ENCODE data around the gene FTSJ1. TPM values are rescaled to one million over a fixed set of nuclear protein-coding genes. Genes with fewer than 3 reads are reported as not detected.

FTSJ1 gene, protein sequence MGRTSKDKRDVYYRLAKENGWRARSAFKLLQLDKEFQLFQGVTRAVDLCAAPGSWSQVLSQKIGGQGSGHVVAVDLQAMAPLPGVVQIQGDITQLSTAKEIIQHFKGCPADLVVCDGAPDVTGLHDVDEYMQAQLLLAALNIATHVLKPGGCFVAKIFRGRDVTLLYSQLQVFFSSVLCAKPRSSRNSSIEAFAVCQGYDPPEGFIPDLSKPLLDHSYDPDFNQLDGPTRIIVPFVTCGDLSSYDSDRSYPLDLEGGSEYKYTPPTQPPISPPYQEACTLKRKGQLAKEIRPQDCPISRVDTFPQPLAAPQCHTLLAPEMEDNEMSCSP
- total RNA-seq = 10 to 100 TPM; 35.7 to 49.4 (median 36.3) TPM

- TF ChIP-seq, protein P1, sequence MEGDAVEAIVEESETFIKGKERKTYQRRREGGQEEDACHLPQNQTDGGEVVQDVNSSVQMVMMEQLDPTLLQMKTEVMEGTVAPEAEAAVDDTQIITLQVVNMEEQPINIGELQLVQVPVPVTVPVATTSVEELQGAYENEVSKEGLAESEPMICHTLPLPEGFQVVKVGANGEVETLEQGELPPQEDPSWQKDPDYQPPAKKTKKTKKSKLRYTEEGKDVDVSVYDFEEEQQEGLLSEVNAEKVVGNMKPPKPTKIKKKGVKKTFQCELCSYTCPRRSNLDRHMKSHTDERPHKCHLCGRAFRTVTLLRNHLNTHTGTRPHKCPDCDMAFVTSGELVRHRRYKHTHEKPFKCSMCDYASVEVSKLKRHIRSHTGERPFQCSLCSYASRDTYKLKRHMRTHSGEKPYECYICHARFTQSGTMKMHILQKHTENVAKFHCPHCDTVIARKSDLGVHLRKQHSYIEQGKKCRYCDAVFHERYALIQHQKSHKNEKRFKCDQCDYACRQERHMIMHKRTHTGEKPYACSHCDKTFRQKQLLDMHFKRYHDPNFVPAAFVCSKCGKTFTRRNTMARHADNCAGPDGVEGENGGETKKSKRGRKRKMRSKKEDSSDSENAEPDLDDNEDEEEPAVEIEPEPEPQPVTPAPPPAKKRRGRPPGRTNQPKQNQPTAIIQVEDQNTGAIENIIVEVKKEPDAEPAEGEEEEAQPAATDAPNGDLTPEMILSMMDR (IDR thresholded peaks at IDR 0.05; ENCODE audit: low read depth) = no peak
Measured at GRCh38 chrX:48475774-48476577, at the start of gene FTSJ1. TSS of gene FTSJ1 (plus strand) at chrX:48476199. CDS start at chrX:48478048, 1,849 bp downstream.

DNA sequence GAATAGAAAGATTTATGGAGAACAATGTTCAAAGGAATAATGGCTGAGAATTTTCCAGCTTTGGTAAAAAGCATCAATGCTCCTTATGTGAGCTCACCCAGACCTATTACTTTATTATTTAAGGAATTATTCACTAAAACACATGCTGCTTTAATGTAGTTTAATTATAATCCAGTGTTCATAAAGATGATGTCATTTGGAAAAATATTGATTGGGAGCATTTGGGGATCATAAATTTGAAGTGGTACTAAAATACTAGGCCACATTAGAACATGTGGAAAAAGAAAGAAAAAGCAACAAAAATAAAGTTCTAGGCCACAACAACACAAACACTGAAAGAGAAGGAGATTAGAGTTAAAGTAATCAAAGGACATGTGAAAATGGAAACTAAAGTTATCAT, 25.9 kb upstream of the FTSJ1 start:
- TF ChIP-seq, protein P1 (IDR thresholded peaks at IDR 0.05; ENCODE audit: low read depth) = no peak

DNA sequence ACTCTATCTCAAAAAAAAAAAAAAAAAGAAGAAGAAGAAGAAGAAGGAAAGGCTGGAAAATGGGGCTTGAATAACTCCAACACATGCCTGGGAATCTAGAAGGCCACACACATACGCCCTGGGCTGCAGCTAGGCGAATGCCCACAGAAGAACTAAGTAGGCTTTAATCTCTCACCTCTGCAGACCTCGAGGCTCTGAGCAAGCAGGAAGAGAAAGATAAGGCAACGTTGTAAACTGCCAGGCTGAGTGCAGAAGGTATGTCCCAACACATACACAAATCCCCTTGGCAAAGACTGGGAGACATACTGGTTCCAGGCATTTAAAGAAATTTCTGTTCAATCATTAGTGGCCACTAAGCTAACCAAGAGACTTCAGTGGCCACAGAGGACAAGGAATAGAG, 24.3 kb upstream of the FTSJ1 start:
- TF ChIP-seq, protein P1 (IDR thresholded peaks at IDR 0.05; ENCODE audit: low read depth) = no peak

GRCh38 chrX:48456628-48457331, 19.2 kb upstream of the FTSJ1 start:
- TF ChIP-seq, protein P1 (IDR thresholded peaks at IDR 0.05; ENCODE audit: low read depth) = no peak

DNA sequence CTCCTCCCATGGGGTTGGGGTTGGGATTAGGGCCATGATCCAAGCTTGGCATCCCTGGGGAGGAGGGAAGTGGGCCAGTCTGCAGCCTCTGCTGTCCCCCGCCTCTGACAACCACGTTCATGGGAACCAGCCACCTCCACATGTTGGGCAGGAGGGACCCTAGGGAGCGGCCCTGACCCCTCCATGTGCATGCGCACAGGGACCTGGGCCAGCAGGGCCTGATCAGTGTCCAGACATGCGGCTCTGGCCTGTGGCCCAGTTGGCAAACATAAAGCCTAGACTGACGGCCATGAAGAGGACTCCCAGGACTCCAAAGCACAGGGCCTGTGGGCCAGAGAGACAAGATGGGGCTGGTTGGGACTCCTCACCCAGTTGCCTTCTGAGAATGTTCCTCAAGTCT, 17.3 kb upstream of the FTSJ1 start:
- TF ChIP-seq, protein P1 (IDR thresholded peaks at IDR 0.05; ENCODE audit: low read depth) = no peak

DNA sequence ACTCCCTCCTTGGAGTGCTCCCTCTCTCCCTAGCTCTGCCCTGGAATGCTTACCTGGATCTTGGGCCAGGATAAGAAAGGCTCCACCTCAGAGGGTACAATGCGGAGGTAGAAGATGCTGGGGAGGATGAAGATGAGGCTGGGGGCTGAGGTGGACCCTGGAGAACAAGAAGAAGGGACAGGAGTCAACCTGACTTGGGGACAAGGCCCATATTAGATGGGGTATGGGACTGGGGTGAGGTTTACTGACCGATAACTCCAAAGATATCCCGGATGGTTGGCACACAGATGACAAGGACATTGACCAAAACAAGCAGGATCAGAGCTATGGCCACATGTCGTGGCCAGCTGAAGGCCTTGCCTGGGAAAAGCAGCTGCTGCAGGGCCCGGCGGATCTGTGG, 16.5 kb upstream of the FTSJ1 start:
- TF ChIP-seq, protein P1 (IDR thresholded peaks at IDR 0.05; ENCODE audit: low read depth) = no peak

- TF ChIP-seq, protein P1 (IDR thresholded peaks at IDR 0.05; ENCODE audit: low read depth) = no peak
Measured at GRCh38 chrX:48460031-48460430, 16.0 kb upstream of the FTSJ1 start.

Measured in subcutaneous adipose tissue (tissue), 4 donors.